Measurements from ENCODE around the gene SUCLG1. TPM values are rescaled to one million over a fixed set of nuclear protein-coding genes. Genes with fewer than 3 reads are reported as not detected.

Gene SUCLG1
- total and polyA plus RNA-seq, 2 of the 4 experiments (the other 2 are of a cell fraction): 50.5 to 52.7 TPM

GRCh38 chr2:84378960-84379359, 80.1 kb downstream of the SUCLG1 start:
- no CpG with 5 or more reads among the region's 1 CpG for WGBS, 2 experiments (ENCODE audit: extremely low coverage in 2 of 2, insufficient read length in 1 of 2)
- DNase-seq (no peak), ATAC-seq (ENCODE audit: low read depth) (no peak)
- Histone ChIP-seq H2BK120ac (ENCODE audit: low read depth, low read length) (no peak overlapping the region), H4K91ac (ENCODE audit: insufficient read depth, low read depth, low read length) (no peak overlapping the region), H3K36me3 (ENCODE audit: control insufficient read depth, insufficient read depth, low read length) (no peaks in the 10 kb centered on the region), H3K9ac (ENCODE audit: low read depth, low read length) (no peak overlapping the region), H3K4me2 (ENCODE audit: low read depth, low read length) (no peak overlapping the region), H3K4me1 (ENCODE audit: control insufficient read depth, insufficient read depth, low read length) (no peaks in the 10 kb centered on the region), H2AK9ac (replicated peaks; ENCODE audit: low read depth, low read length, poor library complexity) (no peak overlapping the region), H2AK5ac (ENCODE audit: low read depth, low read length) (no peak overlapping the region), H3K27ac (ENCODE audit: insufficient read depth, low read length) (no peak overlapping the region), H3K9me3 (ENCODE audit: control insufficient read depth, insufficient read depth, low read length) (no peaks in the 10 kb centered on the region), H3K56ac (ENCODE audit: extremely low read depth, insufficient read depth, low read length) (no peak overlapping the region), H3K27me3 (ENCODE audit: control insufficient read depth, insufficient read depth, low read length) (no peaks in the 10 kb centered on the region), H3K4me3 (ENCODE audit: insufficient read depth, low read depth, low read length) (no peak overlapping the region), H3K79me1 (ENCODE audit: low read depth in 1 of 2, low read length in 2 of 2) (no peaks in the 10 kb centered on the region), H2BK15ac (ENCODE audit: low read depth, low read length) (no peak overlapping the region), H4K20me1 (ENCODE audit: insufficient read depth, low read length) (no peaks in the 10 kb centered on the region), H2BK20ac (ENCODE audit: low read depth, low read length) (no peak overlapping the region), H3K14ac (replicated peaks; ENCODE audit: low read depth, low read length) (no peak overlapping the region), H4K8ac (ENCODE audit: low read depth in 2 of 2, low read length in 2 of 2) (no peak overlapping the region), H3K23ac (ENCODE audit: low read depth, low read length) (no peak overlapping the region), H4K5ac (ENCODE audit: low read depth, low read length) (no peak overlapping the region), H3K18ac (ENCODE audit: low read depth, low read length) (no peak overlapping the region), H3K4ac (ENCODE audit: low read depth, low read length) (no peak overlapping the region), H3K9me1 (ENCODE audit: insufficient read depth, low read length) (no peaks in the 10 kb centered on the region), H2BK5ac (ENCODE audit: low read depth, low read length, poor library complexity, severe bottlenecking) (no peak overlapping the region), H2AFZ (replicated peaks; ENCODE audit: low read length, poor library complexity) (no peak overlapping the region)
- ChIA-PET POLR2A (ENCODE audit: unreplicated experiment) (no interaction called here), CTCF (no interaction called here)
- TF ChIP-seq POLR2A (IDR thresholded peaks at IDR 0.05; ENCODE audit: low read depth, low read length): no peak
- TF ChIP-seq BHLHE40 (IDR thresholded peaks at IDR 0.05; ENCODE audit: low read depth, low read length): no peak
- TF ChIP-seq, protein P1, sequence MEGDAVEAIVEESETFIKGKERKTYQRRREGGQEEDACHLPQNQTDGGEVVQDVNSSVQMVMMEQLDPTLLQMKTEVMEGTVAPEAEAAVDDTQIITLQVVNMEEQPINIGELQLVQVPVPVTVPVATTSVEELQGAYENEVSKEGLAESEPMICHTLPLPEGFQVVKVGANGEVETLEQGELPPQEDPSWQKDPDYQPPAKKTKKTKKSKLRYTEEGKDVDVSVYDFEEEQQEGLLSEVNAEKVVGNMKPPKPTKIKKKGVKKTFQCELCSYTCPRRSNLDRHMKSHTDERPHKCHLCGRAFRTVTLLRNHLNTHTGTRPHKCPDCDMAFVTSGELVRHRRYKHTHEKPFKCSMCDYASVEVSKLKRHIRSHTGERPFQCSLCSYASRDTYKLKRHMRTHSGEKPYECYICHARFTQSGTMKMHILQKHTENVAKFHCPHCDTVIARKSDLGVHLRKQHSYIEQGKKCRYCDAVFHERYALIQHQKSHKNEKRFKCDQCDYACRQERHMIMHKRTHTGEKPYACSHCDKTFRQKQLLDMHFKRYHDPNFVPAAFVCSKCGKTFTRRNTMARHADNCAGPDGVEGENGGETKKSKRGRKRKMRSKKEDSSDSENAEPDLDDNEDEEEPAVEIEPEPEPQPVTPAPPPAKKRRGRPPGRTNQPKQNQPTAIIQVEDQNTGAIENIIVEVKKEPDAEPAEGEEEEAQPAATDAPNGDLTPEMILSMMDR (conservative IDR thresholded peaks at IDR 0.05; ENCODE audit: low read depth, low read length): no peak
- no peak for TF ChIP-seq RFX5 (IDR thresholded peaks at IDR 0.05; ENCODE audit: low read depth, low read length)
- no peak for TF ChIP-seq FOS (IDR thresholded peaks at IDR 0.05; ENCODE audit: low read depth, low read length)
- TF ChIP-seq MAZ (IDR thresholded peaks at IDR 0.05; ENCODE audit: borderline replicate concordance, low read depth, low read length): no peak
- TF ChIP-seq MAFK (IDR thresholded peaks at IDR 0.05; ENCODE audit: low read depth, low read length): no peak
- TF ChIP-seq NFE2L2 (IDR thresholded peaks at IDR 0.05; ENCODE audit: low read depth, low read length): no peak
- TF ChIP-seq RAD21 (IDR thresholded peaks at IDR 0.05; ENCODE audit: low read length): no peak
- TF ChIP-seq MXI1 (IDR thresholded peaks at IDR 0.05; ENCODE audit: borderline replicate concordance, low read depth, low read length): no peak
- no peak for TF ChIP-seq CEBPB (IDR thresholded peaks at IDR 0.05; ENCODE audit: low read depth, low read length)
- no peak for TF ChIP-seq CHD1 (IDR thresholded peaks at IDR 0.05; ENCODE audit: low read depth, low read length)
- no peak for TF ChIP-seq RCOR1 (IDR thresholded peaks at IDR 0.05; ENCODE audit: insufficient replicate concordance, low read length)
- TF ChIP-seq ELK1 (IDR thresholded peaks at IDR 0.05; ENCODE audit: borderline replicate concordance, low read depth, low read length): no peak
- TF ChIP-seq, protein P2, sequence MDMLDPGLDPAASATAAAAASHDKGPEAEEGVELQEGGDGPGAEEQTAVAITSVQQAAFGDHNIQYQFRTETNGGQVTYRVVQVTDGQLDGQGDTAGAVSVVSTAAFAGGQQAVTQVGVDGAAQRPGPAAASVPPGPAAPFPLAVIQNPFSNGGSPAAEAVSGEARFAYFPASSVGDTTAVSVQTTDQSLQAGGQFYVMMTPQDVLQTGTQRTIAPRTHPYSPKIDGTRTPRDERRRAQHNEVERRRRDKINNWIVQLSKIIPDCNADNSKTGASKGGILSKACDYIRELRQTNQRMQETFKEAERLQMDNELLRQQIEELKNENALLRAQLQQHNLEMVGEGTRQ (IDR thresholded peaks at IDR 0.05; ENCODE audit: low read depth, low read length): no peak
- no peak for TF ChIP-seq SMC3 (IDR thresholded peaks at IDR 0.05; ENCODE audit: low read depth, low read length)
- in situ Hi-C loops (cut with MboI; ENCODE audit: low sequenced_read_pairs) (no loop called here), intact Hi-C loops (cut with micrococcal nuclease) (loop anchor here (1.0 kb wide), 1 partner anchor 12 kb away; no protein-coding TSS in a partner anchor), dilution Hi-C loops (cut with HindIII; ENCODE audit: low sequenced_read_pairs, unreplicated experiment) (no loop called here)
- BruUV-seq (replicated peaks): no TSS peak

Measured in IMR-90 (cell line).